CD14-positive monocyte (primary cell): ENCODE results near the gene TMEFF1. TPM values are rescaled to one million over a fixed set of nuclear protein-coding genes. Genes with fewer than 3 reads are reported as not detected.

Source experiments
- DNase-seq, 3 donors: peaks; one replicate each; pipeline ENCODE4 v3.0.0-alpha.2; 2011 to 2022
- H2AFZ ChIP-seq: 2 replicates; pipeline ENCODE4 v1.6.0; 2012; ENCODE audit warnings: mild to moderate bottlenecking, low read depth, low read length, inconsistent platforms; ENCODE audit not compliant: insufficient read depth, poor library complexity, severe bottlenecking
- H3K27ac ChIP-seq, 2 donors: 1 replicate in 1 of 2; 2 replicates in 1 of 2; pipeline ENCODE4 v1.5.1; 2012 to 2013; ENCODE audit warnings: low read length in 2 of 2, control low read depth in 1 of 2, inconsistent platforms in 1 of 2, low read depth in 1 of 2, mild to moderate bottlenecking in 1 of 2
- H3K27me3 ChIP-seq, 2 donors: one replicate each; pipeline versions ENCODE4 v1.6.0 to v1.6.1; 2011 to 2013; ENCODE audit warnings: low read length in 2 of 2; ENCODE audit not compliant: control insufficient read depth in 2 of 2, insufficient read depth in 2 of 2
- H3K36me3 ChIP-seq, 2 donors: replicated peaks in 1 of 2; 1 replicate in 1 of 2; 2 replicates in 1 of 2; pipeline versions ENCODE4 v1.5.1 to v1.6.1; 2012 to 2013; ENCODE audit warnings: low read length in 2 of 2, control low read depth in 1 of 2, inconsistent platforms in 1 of 2, mild to moderate bottlenecking in 1 of 2; ENCODE audit not compliant: insufficient read depth in 2 of 2, control insufficient read depth in 1 of 2
- H3K4me1 ChIP-seq, 2 donors: 1 replicate in 1 of 2; 2 replicates in 1 of 2; pipeline versions ENCODE4 v1.5.1 to v1.6.1; 2012 to 2013; ENCODE audit warnings: low read length in 2 of 2, control low read depth in 1 of 2, inconsistent platforms in 1 of 2, mild to moderate bottlenecking in 1 of 2, moderate library complexity in 1 of 2; ENCODE audit not compliant: insufficient read depth in 2 of 2, control insufficient read depth in 1 of 2
- H3K4me2 ChIP-seq: replicated peaks from 2 replicates; pipeline ENCODE3; 2012; ENCODE audit warnings: low read length, moderate library complexity, mild to moderate bottlenecking; ENCODE audit not compliant: poor library complexity, severe bottlenecking; ENCODE audit errors: extremely low read depth
- H3K4me3 ChIP-seq, 3 experiments: fragments of 200-600 bp in 1 of 3; sonication (generic) in 1 of 3; replicated peaks in 1 of 3; 1 replicate in 2 of 3; 2 replicates in 1 of 3; pipeline ENCODE4 v1.5.1; 2011 to 2013; ENCODE audit warnings: low read length in 3 of 3, mild to moderate bottlenecking in 3 of 3, control low read depth in 2 of 3, low read depth in 2 of 3, inconsistent platforms in 1 of 3, moderate library complexity in 1 of 3
- H3K79me2 ChIP-seq: 2 replicates; pipeline ENCODE4 v1.6.0; 2012; ENCODE audit warnings: mild to moderate bottlenecking, control low read depth, inconsistent platforms, low read length, moderate library complexity; ENCODE audit not compliant: insufficient read depth
- H3K9ac ChIP-seq: 2 replicates; pipeline ENCODE4 v1.6.0; 2017; ENCODE audit warnings: low read length, mild to moderate bottlenecking; ENCODE audit not compliant: insufficient read depth, poor library complexity, severe bottlenecking
- H3K9me3 ChIP-seq, 2 donors: replicated peaks in 1 of 2; 1 replicate in 1 of 2; 2 replicates in 1 of 2; pipeline versions ENCODE4 v1.5.1 to v1.6.1; 2012 to 2013; ENCODE audit warnings: low read length in 2 of 2, control low read depth in 1 of 2; ENCODE audit not compliant: control insufficient read depth in 1 of 2, insufficient read depth in 1 of 2
- H4K20me1 ChIP-seq: 2 replicates; pipeline ENCODE4 v1.6.0; 2012; ENCODE audit warnings: mild to moderate bottlenecking, low read length, control low read depth, moderate library complexity; ENCODE audit not compliant: insufficient read depth
- H3K27ac Mint-ChIP-seq, 7 donors: one replicate each; pipeline ENCODE4 v1.8.0; 2020; ENCODE audit warnings: mild to moderate bottlenecking in 7 of 7, mixed read lengths in 7 of 7, moderate library complexity in 6 of 7, inconsistent platforms in 2 of 7
- H3K27me3 Mint-ChIP-seq, 3 donors: one replicate each; pipeline ENCODE4 v1.8.0; 2021 to 2022; ENCODE audit warnings: low read depth in 3 of 3, mild to moderate bottlenecking in 3 of 3, mixed read lengths in 3 of 3, moderate library complexity in 3 of 3, inconsistent platforms in 1 of 3
- H3K36me3 Mint-ChIP-seq, 2 donors: one replicate each; pipeline ENCODE4 v1.8.0; 2020; ENCODE audit warnings: mixed read lengths in 2 of 2, inconsistent platforms in 1 of 2, mild to moderate bottlenecking in 1 of 2
- H3K4me1 Mint-ChIP-seq: one replicate; pipeline ENCODE4 v1.8.0; 2020; ENCODE audit warnings: mild to moderate bottlenecking, mixed read lengths
- H3K4me3 Mint-ChIP-seq, 2 donors: one replicate each; pipeline ENCODE4 v1.8.0; 2020; ENCODE audit warnings: mild to moderate bottlenecking in 2 of 2, mixed read lengths in 2 of 2, moderate library complexity in 1 of 2
- H3K9me3 Mint-ChIP-seq, 7 donors: one replicate each; pipeline ENCODE4 v1.8.0; 2020 to 2022; ENCODE audit warnings: mixed read lengths in 7 of 7, mild to moderate bottlenecking in 6 of 7, moderate library complexity in 6 of 7, inconsistent platforms in 2 of 7
- CTCF ChIP-seq: fragments of 200-600 bp; IDR thresholded peaks from one replicate; pipeline ENCODE4 v1.8.0; 2022; ENCODE audit warnings: antibody characterized with exemption, mild to moderate bottlenecking
- WGBS: methylation state at CpG from one replicate; pipeline ENCODE4 v1.1.5; 2013; ENCODE audit warnings: missing lambda C conversion rate; ENCODE audit not compliant: insufficient coverage; 5-methylcytosine and 5-hydroxymethylcytosine counted together
- intact Hi-C, 2 donors: fragments of 100-400 bp; cut with micrococcal nuclease; formaldehyde crosslinking; loops; one replicate each; pipeline versions ENCODE4 v1.15.0 to v1.15.1; 2023
- polyA plus RNA-seq, 3 donors: library from polyadenylated mRNA; depleted of rRNA in 1 of 3; unstranded in 2 of 3; stranded (reverse) in 1 of 3; fragments of 300-500 nt in 2 of 3; fragments of >200 nt in 1 of 3; fragmentation: Illumina TruSeq in 2 of 3; gene quantifications; 1 replicate in 2 of 3; 2 replicates in 1 of 3; pipeline ENCODE4 v1.2.3, GENCODE V29; 2012 to 2021

TMEFF1 gene
- polyA plus RNA-seq, 3 donors = not detected

- Histone ChIP-seq H3K9ac (no peak overlapping the region), H3K79me2 (no peaks in the 10 kb centered on the region), H3K36me3 (no peaks in the 10 kb centered on the region), H3K27me3 (no peaks in the 10 kb centered on the region), H2AFZ (no peak overlapping the region), H4K20me1 (no peaks in the 10 kb centered on the region), H3K9me3 (no peaks in the 10 kb centered on the region), H3K27ac (no peak overlapping the region), H3K4me1 (no peaks in the 10 kb centered on the region), H3K4me3 (no peak overlapping the region), H3K4me2 (no peak overlapping the region)
- Mint-ChIP-seq H3K9me3 (peaks cover 0 to 3% (median 0%) of the 10 kb centered on the region in 7 donors), H3K4me1 (no peaks in the 10 kb centered on the region), H3K4me3 (no peak overlapping the region), H3K36me3 (no peaks in the 10 kb centered on the region), H3K27me3 (no peaks in the 10 kb centered on the region), H3K27ac (no peak overlapping the region)
- TF ChIP-seq CTCF = no peak
- intact Hi-C loops = no loop called here
- 0% methylated on average over 1 of the region's 2 CpGs for WGBS
- DNase-seq = no peak
These were observed 102.9 kb downstream of the TMEFF1 start for GRCh38 chr9:100575765-100576386.

GRCh38 chr9:100577776-100578448 is 105.0 kb downstream of the TMEFF1 start, which contains the start of gene CAVIN4:
CAVIN4 (plus strand) TSS chr9:100578079; CDS start chr9:100578144, 65 bp downstream.
- TF ChIP-seq CTCF = no peak
- Histone ChIP-seq H3K79me2 (no peaks in the 10 kb centered on the region), H2AFZ (no peak within 1 kb of the TSS), H4K20me1 (no peaks in the 10 kb centered on the region), H3K27ac (no peak within 1 kb of the TSS), H3K27me3 (no peaks in the 10 kb centered on the region), H3K4me2 (no peak within 1 kb of the TSS), H3K9ac (no peak within 1 kb of the TSS), H3K4me3 (no peak within 1 kb of the TSS), H3K36me3 (no peaks in the 10 kb centered on the region), H3K4me1 (no peaks in the 10 kb centered on the region), H3K9me3 (no peaks in the 10 kb centered on the region)
- no peak within 1 kb of the TSS for H3K27ac Mint-ChIP-seq
- peaks cover 0 to 3% (median 0%) of the 10 kb centered on the region in 7 donors for H3K9me3 Mint-ChIP-seq
- no peaks in the 10 kb centered on the region for H3K4me1 Mint-ChIP-seq
- peaks cover 0 to 1% (median 0%) of the 10 kb centered on the region in 3 donors for H3K27me3 Mint-ChIP-seq
- no peaks in the 10 kb centered on the region for H3K36me3 Mint-ChIP-seq
- WGBS = 89% methylated on average over 8 of the region's 10 CpGs
- DNase-seq = no peak
- intact Hi-C loops = no loop called here
- H3K4me3 Mint-ChIP-seq = no peak within 1 kb of the TSS
